HG03571 (cell line): ENCODE data around the gene NEK10.
A peak's percentile ranks its signal among the peaks of the same experiment; 100 is the strongest.
"Not testable (repeated sequence)": the region's sequence is repeated elsewhere in the genome, so short reads cannot be mapped to it uniquely, and the experiment has no call there.

Source experiments
- ATAC-seq: cut with Tn5 transposase; IDR thresholded peaks from one replicate; pipeline ENCODE4 v1.9.1; 2021; ENCODE audit not compliant: unreplicated experiment

Gene NEK10

GRCh38 chr3:27353221-27353620 lies 16.0 kb downstream of the NEK10 start:
- no peak for ATAC-seq

GRCh38 chr3:27352047-27352446 lies 17.1 kb downstream of the NEK10 start:
- no peak for ATAC-seq

GRCh38 chr3:27349832-27350231 lies 19.4 kb downstream of the NEK10 start:
- ATAC-seq: no peak

GRCh38 chr3:27345959-27346865 lies 23.0 kb downstream of the NEK10 start:
- no peak for ATAC-seq

- ATAC-seq: no peak
Observed at GRCh38 chr3:27345493-27345892, 23.7 kb downstream of the NEK10 start.

- ATAC-seq: no peak
Observed at GRCh38 chr3:27345045-27345444, 24.1 kb downstream of the NEK10 start.

- ATAC-seq: no peak
Observed at GRCh38 chr3:27344192-27344591, 25.0 kb downstream of the NEK10 start.

GRCh38 chr3:27342267-27342666 lies 26.9 kb downstream of the NEK10 start:
- ATAC-seq: no peak

GRCh38 chr3:27340534-27340933 lies 28.6 kb downstream of the NEK10 start:
- peak; percentile 64 for ATAC-seq

GRCh38 chr3:27335571-27335970 lies 33.6 kb downstream of the NEK10 start:
- no peak for ATAC-seq

GRCh38 chr3:27333843-27334242 lies 35.3 kb downstream of the NEK10 start:
- ATAC-seq: no peak

GRCh38 chr3:27328982-27329762 lies 40.0 kb downstream of the NEK10 start:
- ATAC-seq: not testable (repeated sequence)

GRCh38 chr3:27326629-27327545 lies 42.3 kb downstream of the NEK10 start:
- ATAC-seq: no peak

- ATAC-seq: no peak
Observed at GRCh38 chr3:27326202-27326601, 43.0 kb downstream of the NEK10 start.

GRCh38 chr3:27325419-27325818 lies 43.8 kb downstream of the NEK10 start:
- no peak for ATAC-seq

GRCh38 chr3:27324686-27325085 lies 44.5 kb downstream of the NEK10 start:
- no peak for ATAC-seq

GRCh38 chr3:27323087-27323570 lies 46.1 kb downstream of the NEK10 start:
- no peak for ATAC-seq

- no peak for ATAC-seq
Observed at GRCh38 chr3:27322634-27323033, 46.5 kb downstream of the NEK10 start.

- no peak for ATAC-seq
Observed at GRCh38 chr3:27319847-27320526, 49.2 kb downstream of the NEK10 start.

- no peak for ATAC-seq
Observed at GRCh38 chr3:27319304-27319703, 49.9 kb downstream of the NEK10 start.
